ENCODE data around the gene HSPB1.

DNA sequence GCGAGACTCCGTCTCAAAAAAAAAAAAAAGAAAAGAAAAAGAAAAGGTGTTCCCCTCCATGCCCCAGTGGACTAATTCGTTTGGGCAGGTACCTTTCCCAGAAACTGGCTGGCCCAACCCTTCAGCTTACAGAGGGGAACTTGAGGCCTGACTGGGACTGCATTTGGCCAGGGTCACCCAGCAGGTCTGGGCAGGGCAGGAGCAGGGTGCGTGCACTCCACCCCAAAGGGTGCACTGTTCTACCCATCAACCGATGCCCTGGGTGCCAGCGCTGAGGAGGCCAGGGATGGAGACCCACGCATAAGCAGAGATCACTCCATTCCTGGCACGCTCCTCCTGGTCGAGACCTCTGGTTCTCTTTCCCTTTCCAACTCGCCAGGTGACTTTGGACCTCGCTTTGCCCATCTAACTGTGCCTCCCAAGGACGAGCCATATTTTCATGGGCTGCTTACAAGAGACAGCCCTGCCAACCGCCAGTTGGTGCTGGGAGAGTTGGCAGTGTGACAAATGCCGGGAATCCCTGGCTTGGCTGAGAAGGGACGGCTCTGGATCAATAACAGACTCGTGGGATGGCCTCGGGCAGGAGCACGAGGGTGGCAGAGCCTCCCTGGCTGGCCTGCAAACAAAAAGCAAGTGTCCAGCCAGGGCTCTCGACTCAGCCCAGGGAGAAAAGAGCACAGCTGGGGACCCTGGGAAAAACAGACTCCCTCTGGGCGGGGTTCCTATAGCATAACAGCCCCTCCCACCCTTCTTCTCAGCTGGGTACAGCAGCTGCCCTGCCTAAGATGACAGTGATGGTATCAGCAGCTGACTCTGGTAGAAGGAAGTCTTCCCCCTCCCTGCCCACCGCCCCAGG is 7.9 kb downstream of the HSPB1 start:
- TF ChIP-seq, protein P1, sequence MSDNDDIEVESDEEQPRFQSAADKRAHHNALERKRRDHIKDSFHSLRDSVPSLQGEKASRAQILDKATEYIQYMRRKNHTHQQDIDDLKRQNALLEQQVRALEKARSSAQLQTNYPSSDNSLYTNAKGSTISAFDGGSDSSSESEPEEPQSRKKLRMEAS (IDR thresholded peaks at IDR 0.05): no peak
- TF ChIP-seq CREB1 (IDR thresholded peaks at IDR 0.05; ENCODE audit: low read depth) (no peak), YY1 (IDR thresholded peaks at IDR 0.05; ENCODE audit: low read depth) (no peak)
